ENCODE data around the gene STRN3.
"Not testable (repeated sequence)": the region's sequence is repeated elsewhere in the genome, so short reads cannot be mapped to it uniquely, and the experiment has no call there.

The STRN3 gene

GRCh38 chr14:30999038-30999773 is 27.0 kb downstream of the STRN3 start:
- DNase-seq, result no peak

GRCh38 chr14:30998100-30998706 is 28.0 kb downstream of the STRN3 start:
- DNase-seq, result no peak

- no peak for DNase-seq
These were observed 29.1 kb downstream of the STRN3 start for GRCh38 chr14:30996892-30997659.

GRCh38 chr14:30995689-30996088 is 30.5 kb downstream of the STRN3 start:
- no peak for DNase-seq

- peak; percentile 25 for DNase-seq
These were observed 31.2 kb downstream of the STRN3 start for GRCh38 chr14:30994681-30995620.

GRCh38 chr14:30993071-30993470 is 33.1 kb downstream of the STRN3 start:
- no peak for DNase-seq

GRCh38 chr14:30991408-30991807 is 34.8 kb downstream of the STRN3 start:
- no peak for DNase-seq

GRCh38 chr14:30990770-30991169 is 35.4 kb downstream of the STRN3 start:
- DNase-seq, result no peak

- DNase-seq, result peak; percentile 25
These were observed 37.7 kb downstream of the STRN3 start for GRCh38 chr14:30988509-30988908.

- no peak for DNase-seq
These were observed 40.4 kb downstream of the STRN3 start for GRCh38 chr14:30985796-30986195.

GRCh38 chr14:30983858-30984257 is 42.3 kb downstream of the STRN3 start:
- DNase-seq, result no peak

- DNase-seq, result no peak
These were observed 43.6 kb downstream of the STRN3 start for GRCh38 chr14:30982533-30982932.

GRCh38 chr14:30980980-30981379 is 45.2 kb downstream of the STRN3 start:
- no peak for DNase-seq

- DNase-seq, result peak; percentile 74
These were observed 46.0 kb downstream of the STRN3 start for GRCh38 chr14:30980106-30980704.

- no peak for DNase-seq
These were observed 48.4 kb downstream of the STRN3 start for GRCh38 chr14:30977752-30978151.

GRCh38 chr14:30974628-30975027 is 51.6 kb downstream of the STRN3 start:
- peak; percentile 56 for DNase-seq

- no peak for DNase-seq
These were observed 53.1 kb downstream of the STRN3 start for GRCh38 chr14:30972882-30973582.

- not testable (repeated sequence) for DNase-seq
These were observed 54.0 kb downstream of the STRN3 start for GRCh38 chr14:30972036-30972732.

- DNase-seq, result no peak
These were observed 54.6 kb downstream of the STRN3 start for GRCh38 chr14:30971586-30971985.

- DNase-seq, result not testable (repeated sequence)
These were observed 56.4 kb downstream of the STRN3 start for GRCh38 chr14:30969796-30970195.
